K562 (cell line): Measurements from ENCODE around the gene EFNA2. TPM values are rescaled to one million over a fixed set of nuclear protein-coding genes. Genes with fewer than 3 reads are reported as not detected.

Experiments
- ATAC-seq: fragments of 200-7000 bp; cut with Tn5 transposase; 3 replicates; pipeline ENCODE4 v1.9.1; 2020; ENCODE audit warnings: moderate library complexity
- BruUV-seq: library from RNA; stranded (reverse); fragments of 400-500 nt; replicated peaks from 2 replicates; lab custom pipeline; 2021; lab: Mats Ljungman, UMichigan
- CTCF ChIA-PET: fragments of 300-600 bp; formaldehyde crosslinking; extraction: SDS; loops from one replicate; lab custom pipeline; 2021; ENCODE audit warnings: low intra/inter-chr PET ratio; lab: Yijun Ruan, JAX
- POLR2A ChIA-PET: fragments of 300-600, 350-650 bp; sonication (Branson Sonifier 250); formaldehyde crosslinking; extraction: SDS; loops from one replicate; lab custom pipeline; 2021; ENCODE audit warnings: antibody characterized with exemption, inconsistent platforms; lab: Yijun Ruan, JAX
- DNase-seq, 4 experiments: peaks; one replicate each; pipeline versions ENCODE4 v3.0.0 to v3.0.0-alpha.2; 2011 to 2018; ENCODE audit warnings: low spot score in 3 of 4, mixed read lengths in 3 of 4; ENCODE audit errors: extremely low read depth in 1 of 4
- FAIRE-seq: peaks from 2 replicates; lab custom pipeline; 2011; peaks lifted over from hg19 to GRCh38; lab: Jason Lieb, UNC
- H2AFZ ChIP-seq: 2 replicates; pipeline ENCODE4 v1.6.0; 2011; ENCODE audit warnings: low read depth, low read length, control low read depth, inconsistent platforms
- H3K27ac ChIP-seq: fragments of 200-600 bp; 3 replicates; pipeline ENCODE4 v1.8.0; 2011; ENCODE audit warnings: low read depth, mild to moderate bottlenecking, control low read depth, inconsistent platforms, low read length, moderate library complexity, mixed read lengths; ENCODE audit errors: extremely low read depth
- H3K27me3 ChIP-seq, 2 experiments: fragments of 300-600 bp in 1 of 2; 2 replicates in 1 of 2; 3 replicates in 1 of 2; pipeline versions ENCODE4 v1.6.0 to v1.8.0; 2011; ENCODE audit warnings: inconsistent platforms in 2 of 2, low read length in 2 of 2, mild to moderate bottlenecking in 1 of 2, mixed read lengths in 1 of 2, moderate library complexity in 1 of 2; ENCODE audit not compliant: control insufficient read depth in 2 of 2, insufficient read depth in 2 of 2
- H3K36me3 ChIP-seq: fragments of 300-600 bp; 3 replicates; pipeline ENCODE4 v1.8.0; 2011; ENCODE audit warnings: mild to moderate bottlenecking, low read length, inconsistent platforms; ENCODE audit not compliant: control insufficient read depth, insufficient read depth
- H3K4me1 ChIP-seq, 2 experiments: fragments of 200-600 bp in 1 of 2; replicated peaks in 1 of 2; 2 replicates in 1 of 2; 3 replicates in 1 of 2; pipeline versions ENCODE4 v1.5.1 to v1.8.0; 2011; ENCODE audit warnings: inconsistent platforms in 2 of 2, low read length in 2 of 2, mild to moderate bottlenecking in 1 of 2, mixed read lengths in 1 of 2, moderate library complexity in 1 of 2; ENCODE audit not compliant: control insufficient read depth in 2 of 2, insufficient read depth in 2 of 2
- H3K4me2 ChIP-seq: 2 replicates; pipeline ENCODE4 v1.6.1; 2011; ENCODE audit warnings: low read length, control low read depth, inconsistent platforms, mixed read lengths; ENCODE audit not compliant: insufficient read depth
- H3K4me3 ChIP-seq: fragments of 200-600 bp; sonication (generic), shearing (Covaris generic); 2 replicates; pipeline ENCODE4 v1.5.1; 2016; ENCODE audit warnings: control low read depth, inconsistent platforms
- H3K79me2 ChIP-seq: fragments of 200-600 bp; 3 replicates; pipeline ENCODE4 v1.8.0; 2011; ENCODE audit warnings: low read length, inconsistent platforms; ENCODE audit not compliant: control insufficient read depth, insufficient read depth
- H3K9ac ChIP-seq, 2 experiments: 2 replicates each; pipeline versions ENCODE4 v1.6.0 to v1.6.1; 2011; ENCODE audit warnings: low read depth in 2 of 2, low read length in 2 of 2, control low read depth in 1 of 2, inconsistent platforms in 1 of 2, mild to moderate bottlenecking in 1 of 2, mixed read lengths in 1 of 2; ENCODE audit not compliant: insufficient read depth in 1 of 2
- H3K9me1 ChIP-seq: one replicate; pipeline ENCODE4 v1.6.0; 2011; ENCODE audit warnings: inconsistent platforms, mild to moderate bottlenecking, low read length, moderate library complexity; ENCODE audit not compliant: control insufficient read depth, insufficient read depth
- H3K9me3 ChIP-seq: replicated peaks from 2 replicates; pipeline ENCODE4 v1.5.1; 2011; ENCODE audit warnings: low read depth, low read length, inconsistent platforms; ENCODE audit not compliant: control insufficient read depth, insufficient read depth
- H4K20me1 ChIP-seq: replicated peaks from 2 replicates; pipeline ENCODE4 v1.6.1; 2011; ENCODE audit warnings: low read length, inconsistent platforms, mixed read lengths; ENCODE audit not compliant: control insufficient read depth, insufficient read depth
- ERF ChIP-seq: fragments of 450-650 bp; formaldehyde crosslinking; IDR thresholded peaks from 2 replicates; pipeline ENCODE4 v1.4.0; 2020; ENCODE audit warnings: mild to moderate bottlenecking, mixed read lengths
- HNRNPL ChIP-seq: fragments of 200-400 bp; formaldehyde crosslinking; IDR thresholded peaks from 2 replicates; pipeline ENCODE4 v1.6.1; 2017; ENCODE audit warnings: low read depth, mild to moderate bottlenecking, low read length
- PML ChIP-seq: IDR thresholded peaks from 2 replicates; pipeline ENCODE4 v1.6.1; 2012; ENCODE audit warnings: low read length, inconsistent platforms
- TEAD4 ChIP-seq, 2 experiments: sonication (generic) in 1 of 2; formaldehyde crosslinking in 1 of 2; IDR thresholded peaks; 2 replicates each; pipeline versions ENCODE4 v1.6.1 to v1.8.0; 2012 to 2022; ENCODE audit warnings: borderline replicate concordance in 1 of 2, inconsistent platforms in 1 of 2, low read length in 1 of 2, mild to moderate bottlenecking in 1 of 2, missing genetic modification reagents in 1 of 2
- ZNF408 ChIP-seq: fragments of 250-450 bp; sonication (Bioruptor Pico); IDR thresholded peaks from 2 replicates; pipeline ENCODE4 v1.4.0; 2020; ENCODE audit warnings: low read depth, mild to moderate bottlenecking, moderate library complexity
- ZNF586 ChIP-seq: fragments of 450-650 bp; formaldehyde crosslinking; conservative IDR thresholded peaks from 2 replicates; pipeline ENCODE4 v1.4.0; 2020; ENCODE audit warnings: mild to moderate bottlenecking, moderate library complexity
- WGBS: fragments of 100-300 bp; shearing (Covaris generic); methylation state at CpG from one replicate; pipeline ENCODE4 v1.1.6; 2016; ENCODE audit warnings: low coverage, mixed read lengths; ENCODE audit not compliant: insufficient coverage; ENCODE audit errors: missing lambda C conversion rate; 5-methylcytosine and 5-hydroxymethylcytosine counted together
- in situ Hi-C: fragments of 300-500 bp; cut with MboI; formaldehyde crosslinking; loops from 4 replicates; pipeline ENCODE4 v1.15.0; 2018; ENCODE audit warnings: inconsistent platforms, mixed read lengths
- intact Hi-C: fragments of 100-400 bp; cut with micrococcal nuclease; formaldehyde crosslinking; loops from 2 replicates; pipeline ENCODE4 v1.14.2; 2022
- polyA plus RNA-seq, 8 experiments: library from polyadenylated mRNA; depleted of rRNA in 4 of 8; stranded (reverse) in 5 of 8; unstranded in 3 of 8; fragments of >200 nt; fragmentation: Nextera tagmentation in 2 of 8; fragmentation: Illumina TruSeq in 1 of 8; extraction: Ambion mirVana in 2 of 8; extraction: Trizol in 1 of 8; gene quantifications; 2 replicates each; pipeline versions ENCODE4 v1.2.1 to v1.2.3, GENCODE V29; 2011 to 2014; ENCODE audit warnings: inconsistent platforms in 1 of 8, missing spikeins in 1 of 8
- total RNA-seq, 7 experiments: library from RNA; depleted of rRNA in 6 of 7; stranded (reverse); fragments of >200 nt in 6 of 7; fragmentation: Illumina TruSeq in 2 of 7; extraction: Trizol in 2 of 7; gene quantifications; 2 replicates each; pipeline versions ENCODE4 v1.2.1 to v1.2.3, GENCODE V29; 2011 to 2021; ENCODE audit warnings: low replicate concordance in 1 of 7
- TF ChIP-seq, protein P1 (sequence below): fragments of 150-350 bp; IDR thresholded peaks from 2 replicates; pipeline ENCODE4 v1.6.1; 2014; ENCODE audit warnings: low read depth, mild to moderate bottlenecking, low read length, borderline replicate concordance
- TF ChIP-seq, protein P2 (sequence below): sonication (generic); formaldehyde crosslinking; IDR thresholded peaks from 2 replicates; pipeline ENCODE4 v1.8.1; 2022; ENCODE audit warnings: missing genetic modification reagents
- TF ChIP-seq, protein P3 (sequence below), 2 experiments: fragments of 450-650 bp; conservative IDR thresholded peaks; 2 replicates each; pipeline ENCODE4 v1.6.1; 2017; ENCODE audit warnings: mild to moderate bottlenecking in 2 of 2, moderate library complexity in 2 of 2
- TF ChIP-seq, protein P4 (sequence below): fragments of 250-450 bp; sonication (Bioruptor Pico); IDR thresholded peaks from 2 replicates; pipeline ENCODE4 v1.8.0; 2022; ENCODE audit warnings: moderate library complexity, mild to moderate bottlenecking, inconsistent platforms

Gene EFNA2
- total and polyA plus RNA-seq, 9 of the 15 experiments (the other 6 are each of a cell fraction or from before 2014, with no cell fraction given): 0.11 to 0.44 (median 0.15) TPM; not detected in 6

DNA sequence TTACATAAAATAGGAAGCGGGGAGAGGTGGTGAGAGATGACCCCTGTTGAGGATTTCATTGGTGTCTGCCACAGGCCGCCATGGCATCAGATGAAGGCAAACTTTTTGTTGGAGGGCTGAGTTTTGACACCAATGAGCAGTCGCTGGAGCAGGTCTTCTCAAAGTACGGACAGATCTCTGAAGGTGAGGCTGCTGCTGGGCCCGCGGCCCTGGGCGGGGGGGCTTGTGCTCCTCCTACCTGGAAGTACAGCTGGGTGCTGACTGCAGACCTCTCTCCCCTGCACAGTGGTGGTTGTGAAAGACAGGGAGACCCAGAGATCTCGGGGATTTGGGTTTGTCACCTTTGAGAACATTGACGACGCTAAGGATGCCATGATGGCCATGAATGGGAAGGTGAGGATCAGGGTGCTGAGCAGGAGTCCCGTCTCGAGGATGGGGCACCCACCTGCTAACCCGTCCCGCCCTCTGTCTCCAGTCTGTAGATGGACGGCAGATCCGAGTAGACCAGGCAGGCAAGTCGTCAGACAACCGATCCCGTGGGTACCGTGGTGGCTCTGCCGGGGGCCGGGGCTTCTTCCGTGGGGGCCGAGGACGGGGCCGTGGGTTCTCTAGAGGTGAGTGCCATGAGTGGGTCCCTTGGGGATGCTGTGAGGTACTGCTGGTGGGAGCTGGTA lies 14.7 kb upstream of the EFNA2 start:
- BruUV-seq: no TSS peak
- TF ChIP-seq HNRNPL (no peak), ZNF586 (CRISPR knock-in tag) (no peak), ERF (CRISPR knock-in tag) (no peak), ZNF408 (no peak), TEAD4 (IDR thresholded peaks at IDR 0.05; ENCODE audit: low read length) (no peak), TEAD4 (CRISPR knock-in tag; IDR thresholded peaks at IDR 0.05; ENCODE audit: borderline replicate concordance) (no peak), PML (peak; percentile 12; the same call in 1 of the 2 replicates)
- TF ChIP-seq, protein P1, sequence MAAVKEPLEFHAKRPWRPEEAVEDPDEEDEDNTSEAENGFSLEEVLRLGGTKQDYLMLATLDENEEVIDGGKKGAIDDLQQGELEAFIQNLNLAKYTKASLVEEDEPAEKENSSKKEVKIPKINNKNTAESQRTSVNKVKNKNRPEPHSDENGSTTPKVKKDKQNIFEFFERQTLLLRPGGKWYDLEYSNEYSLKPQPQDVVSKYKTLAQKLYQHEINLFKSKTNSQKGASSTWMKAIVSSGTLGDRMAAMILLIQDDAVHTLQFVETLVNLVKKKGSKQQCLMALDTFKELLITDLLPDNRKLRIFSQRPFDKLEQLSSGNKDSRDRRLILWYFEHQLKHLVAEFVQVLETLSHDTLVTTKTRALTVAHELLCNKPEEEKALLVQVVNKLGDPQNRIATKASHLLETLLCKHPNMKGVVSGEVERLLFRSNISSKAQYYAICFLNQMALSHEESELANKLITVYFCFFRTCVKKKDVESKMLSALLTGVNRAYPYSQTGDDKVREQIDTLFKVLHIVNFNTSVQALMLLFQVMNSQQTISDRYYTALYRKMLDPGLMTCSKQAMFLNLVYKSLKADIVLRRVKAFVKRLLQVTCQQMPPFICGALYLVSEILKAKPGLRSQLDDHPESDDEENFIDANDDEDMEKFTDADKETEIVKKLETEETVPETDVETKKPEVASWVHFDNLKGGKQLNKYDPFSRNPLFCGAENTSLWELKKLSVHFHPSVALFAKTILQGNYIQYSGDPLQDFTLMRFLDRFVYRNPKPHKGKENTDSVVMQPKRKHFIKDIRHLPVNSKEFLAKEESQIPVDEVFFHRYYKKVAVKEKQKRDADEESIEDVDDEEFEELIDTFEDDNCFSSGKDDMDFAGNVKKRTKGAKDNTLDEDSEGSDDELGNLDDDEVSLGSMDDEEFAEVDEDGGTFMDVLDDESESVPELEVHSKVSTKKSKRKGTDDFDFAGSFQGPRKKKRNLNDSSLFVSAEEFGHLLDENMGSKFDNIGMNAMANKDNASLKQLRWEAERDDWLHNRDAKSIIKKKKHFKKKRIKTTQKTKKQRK: no peak
- TF ChIP-seq, protein P2, sequence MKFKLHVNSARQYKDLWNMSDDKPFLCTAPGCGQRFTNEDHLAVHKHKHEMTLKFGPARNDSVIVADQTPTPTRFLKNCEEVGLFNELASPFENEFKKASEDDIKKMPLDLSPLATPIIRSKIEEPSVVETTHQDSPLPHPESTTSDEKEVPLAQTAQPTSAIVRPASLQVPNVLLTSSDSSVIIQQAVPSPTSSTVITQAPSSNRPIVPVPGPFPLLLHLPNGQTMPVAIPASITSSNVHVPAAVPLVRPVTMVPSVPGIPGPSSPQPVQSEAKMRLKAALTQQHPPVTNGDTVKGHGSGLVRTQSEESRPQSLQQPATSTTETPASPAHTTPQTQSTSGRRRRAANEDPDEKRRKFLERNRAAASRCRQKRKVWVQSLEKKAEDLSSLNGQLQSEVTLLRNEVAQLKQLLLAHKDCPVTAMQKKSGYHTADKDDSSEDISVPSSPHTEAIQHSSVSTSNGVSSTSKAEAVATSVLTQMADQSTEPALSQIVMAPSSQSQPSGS (CRISPR knock-in tag): no peak
- TF ChIP-seq, protein P3, sequence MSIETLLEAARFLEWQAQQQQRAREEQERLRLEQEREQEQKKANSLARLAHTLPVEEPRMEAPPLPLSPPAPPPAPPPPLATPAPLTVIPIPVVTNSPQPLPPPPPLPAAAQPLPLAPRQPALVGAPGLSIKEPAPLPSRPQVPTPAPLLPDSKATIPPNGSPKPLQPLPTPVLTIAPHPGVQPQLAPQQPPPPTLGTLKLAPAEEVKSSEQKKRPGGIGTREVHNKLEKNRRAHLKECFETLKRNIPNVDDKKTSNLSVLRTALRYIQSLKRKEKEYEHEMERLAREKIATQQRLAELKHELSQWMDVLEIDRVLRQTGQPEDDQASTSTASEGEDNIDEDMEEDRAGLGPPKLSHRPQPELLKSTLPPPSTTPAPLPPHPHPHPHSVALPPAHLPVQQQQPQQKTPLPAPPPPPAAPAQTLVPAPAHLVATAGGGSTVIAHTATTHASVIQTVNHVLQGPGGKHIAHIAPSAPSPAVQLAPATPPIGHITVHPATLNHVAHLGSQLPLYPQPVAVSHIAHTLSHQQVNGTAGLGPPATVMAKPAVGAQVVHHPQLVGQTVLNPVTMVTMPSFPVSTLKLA (conservative IDR thresholded peaks at IDR 0.05): peak; percentile 31 to 37; a peak in 1 of 4 replicates
- TF ChIP-seq, protein P4, sequence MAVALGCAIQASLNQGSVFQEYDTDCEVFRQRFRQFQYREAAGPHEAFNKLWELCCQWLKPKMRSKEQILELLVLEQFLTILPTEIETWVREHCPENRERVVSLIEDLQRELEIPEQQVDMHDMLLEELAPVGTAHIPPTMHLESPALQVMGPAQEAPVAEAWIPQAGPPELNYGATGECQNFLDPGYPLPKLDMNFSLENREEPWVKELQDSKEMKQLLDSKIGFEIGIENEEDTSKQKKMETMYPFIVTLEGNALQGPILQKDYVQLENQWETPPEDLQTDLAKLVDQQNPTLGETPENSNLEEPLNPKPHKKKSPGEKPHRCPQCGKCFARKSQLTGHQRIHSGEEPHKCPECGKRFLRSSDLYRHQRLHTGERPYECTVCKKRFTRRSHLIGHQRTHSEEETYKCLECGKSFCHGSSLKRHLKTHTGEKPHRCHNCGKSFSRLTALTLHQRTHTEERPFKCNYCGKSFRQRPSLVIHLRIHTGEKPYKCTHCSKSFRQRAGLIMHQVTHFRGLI: no peak

More for the DNA sequence above, 14.7 kb upstream of the EFNA2 start:
- no peak for ATAC-seq
- H2AFZ ChIP-seq: no peak overlapping the region
- no peaks in the 10 kb centered on the region for H3K9me3 ChIP-seq
- H3K4me2 ChIP-seq: peak overlapping the region; percentile 93
- H3K9me1 ChIP-seq: no peaks in the 10 kb centered on the region
- peak overlapping the region; percentile 92 for H3K27ac ChIP-seq
- H3K9ac ChIP-seq: peak overlapping the region; percentile 90 to 99
- peak in 1 of 4 experiments; percentile 62 for DNase-seq
- H3K27me3 ChIP-seq: no peaks in the 10 kb centered on the region
- WGBS: 10% methylated on average over 26 of the region's 26 CpGs
- ChIA-PET POLR2A (interaction anchor here (0.5 to 2.8 kb wide), 7 partner anchors 9 to 1061 kb away, joined by 3 to 14 read pairs (median 4); no protein-coding TSS in a partner anchor), CTCF (no interaction called here)
- peaks cover 26% of the 10 kb centered on the region for H4K20me1 ChIP-seq
- peak overlapping the region; percentile 68 for H3K4me3 ChIP-seq
- intact Hi-C loops: loop anchor here (10.0 kb wide), 1 partner anchor 174 kb away; no protein-coding TSS in a partner anchor
- H3K36me3 ChIP-seq: peaks cover 53% of the 10 kb centered on the region
- peaks cover 67 to 98% of the 10 kb centered on the region in 2 experiments for H3K4me1 ChIP-seq
- FAIRE-seq: peak; percentile 40
- H3K79me2 ChIP-seq: peaks cover 66% of the 10 kb centered on the region
- in situ Hi-C loops: no loop called here
